Bronchial epithelial cell (primary cell): Measurements from ENCODE around the gene ANXA6. TPM values are rescaled to one million over a fixed set of nuclear protein-coding genes. Genes with fewer than 3 reads are reported as not detected.
A peak's percentile ranks its signal among the peaks of the same experiment; 100 is the strongest.

ENCODE experiments used
- DNase-seq: peaks from one replicate; pipeline ENCODE4 v3.0.0-alpha.2; 2010; ENCODE audit warnings: low read depth
- FAIRE-seq: peaks from 2 replicates; lab custom pipeline; 2011; peaks lifted over from hg19 to GRCh38; lab: Jason Lieb, UNC
- H3K27me3 ChIP-seq: 2 replicates; pipeline ENCODE4 v1.5.1; 2011; ENCODE audit warnings: low read length; ENCODE audit not compliant: control insufficient read depth, insufficient read depth
- H3K36me3 ChIP-seq: 2 replicates; pipeline ENCODE4 v1.5.1; 2011; ENCODE audit warnings: low read length; ENCODE audit not compliant: control insufficient read depth, insufficient read depth
- H3K4me3 ChIP-seq: 2 replicates; pipeline ENCODE4 v1.5.1; 2011; ENCODE audit warnings: mild to moderate bottlenecking, low read depth, low read length, control low read depth
- total RNA-seq: library from RNA; depleted of rRNA; stranded (reverse); fragments of >200 nt; gene quantifications from 2 replicates; pipeline ENCODE4 v1.2.1, GENCODE V29; 2014
- TF ChIP-seq, protein P1 (sequence below): IDR thresholded peaks from 2 replicates; pipeline ENCODE4 v1.5.1; 2011; ENCODE audit warnings: mild to moderate bottlenecking, moderate library complexity, low read length, control low read depth, inconsistent platforms; ENCODE audit not compliant: insufficient read depth, severe bottlenecking

ANXA6 gene
- total RNA-seq, 1 donor from 2014 or later, result 11.3 TPM

GRCh38 chr5:151081431-151082281, 75.9 kb downstream of the ANXA6 start:
- Histone ChIP-seq H3K36me3 (peaks cover 7% of the 10 kb centered on the region), H3K27me3 (no peaks in the 10 kb centered on the region), H3K4me3 (peak overlapping the region; percentile 80)
- TF ChIP-seq, protein P1, sequence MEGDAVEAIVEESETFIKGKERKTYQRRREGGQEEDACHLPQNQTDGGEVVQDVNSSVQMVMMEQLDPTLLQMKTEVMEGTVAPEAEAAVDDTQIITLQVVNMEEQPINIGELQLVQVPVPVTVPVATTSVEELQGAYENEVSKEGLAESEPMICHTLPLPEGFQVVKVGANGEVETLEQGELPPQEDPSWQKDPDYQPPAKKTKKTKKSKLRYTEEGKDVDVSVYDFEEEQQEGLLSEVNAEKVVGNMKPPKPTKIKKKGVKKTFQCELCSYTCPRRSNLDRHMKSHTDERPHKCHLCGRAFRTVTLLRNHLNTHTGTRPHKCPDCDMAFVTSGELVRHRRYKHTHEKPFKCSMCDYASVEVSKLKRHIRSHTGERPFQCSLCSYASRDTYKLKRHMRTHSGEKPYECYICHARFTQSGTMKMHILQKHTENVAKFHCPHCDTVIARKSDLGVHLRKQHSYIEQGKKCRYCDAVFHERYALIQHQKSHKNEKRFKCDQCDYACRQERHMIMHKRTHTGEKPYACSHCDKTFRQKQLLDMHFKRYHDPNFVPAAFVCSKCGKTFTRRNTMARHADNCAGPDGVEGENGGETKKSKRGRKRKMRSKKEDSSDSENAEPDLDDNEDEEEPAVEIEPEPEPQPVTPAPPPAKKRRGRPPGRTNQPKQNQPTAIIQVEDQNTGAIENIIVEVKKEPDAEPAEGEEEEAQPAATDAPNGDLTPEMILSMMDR, result no peak
- no peak for DNase-seq
- FAIRE-seq, result no peak

DNA sequence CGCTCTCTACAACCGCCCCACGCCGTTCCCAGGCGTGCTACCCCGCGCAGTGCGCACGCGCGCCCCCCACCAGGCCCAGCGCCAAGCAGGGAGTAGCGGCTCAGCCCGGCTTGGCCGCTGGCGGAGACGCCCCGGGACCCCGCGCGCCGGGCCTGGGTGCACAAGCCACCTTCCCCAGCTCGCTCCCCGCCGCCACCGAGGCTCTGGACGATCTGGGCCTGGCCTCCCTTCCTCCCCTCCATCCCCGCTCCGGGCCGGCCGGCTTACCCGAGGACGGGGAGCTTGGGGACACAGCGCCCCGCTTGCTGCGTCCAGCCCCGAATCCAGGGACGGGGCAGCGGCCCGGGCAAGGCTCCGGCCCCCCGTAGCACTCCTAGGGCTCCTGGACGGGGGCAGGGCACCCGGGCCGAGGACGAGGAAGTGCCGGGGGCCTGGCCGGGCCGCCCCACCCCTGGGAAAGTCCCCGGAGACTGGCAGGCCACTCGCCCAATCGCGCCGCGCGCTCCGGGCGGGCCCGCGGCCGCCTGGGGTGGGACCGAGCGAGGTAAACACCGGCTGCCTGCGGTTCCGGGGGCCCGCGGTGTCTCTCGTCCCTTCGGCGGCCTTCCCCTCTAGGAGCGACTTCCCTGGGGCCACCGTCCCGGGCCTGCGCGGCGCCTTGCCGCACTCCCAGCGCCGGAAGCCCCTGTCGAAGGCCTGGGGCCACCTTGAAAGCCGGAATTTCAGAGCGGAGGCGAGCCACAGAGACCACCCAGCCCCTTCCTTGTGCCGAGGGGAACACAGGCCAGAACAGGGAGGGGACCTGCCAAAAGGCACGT, 76.8 kb downstream of the ANXA6 start, which contains the start of gene TNIP1:
TSS of gene TNIP1 (minus strand) at position 422 of the 818 bp plus-strand sequence. CDS start 15,939 bp downstream, outside the sequence.
- peak; percentile 75 for DNase-seq

GRCh38 chr5:151079838-151080612, 77.6 kb downstream of the ANXA6 start:
- DNase-seq, result peak; percentile 90
- peak overlapping the region; percentile 80 for H3K4me3 ChIP-seq
- H3K36me3 ChIP-seq, result peaks cover 7% of the 10 kb centered on the region
- H3K27me3 ChIP-seq, result no peaks in the 10 kb centered on the region
- TF ChIP-seq, protein P1, result no peak
- FAIRE-seq, result no peak

More for the DNA sequence above, 76.8 kb downstream of the ANXA6 start, which contains the start of gene TNIP1:
- H3K27me3 ChIP-seq, result no peaks in the 10 kb centered on the region
- H3K36me3 ChIP-seq, result peaks cover 7% of the 10 kb centered on the region
- peak within 1 kb of the TSS; percentile 80 for H3K4me3 ChIP-seq
- no peak for FAIRE-seq
- TF ChIP-seq, protein P1, result no peak

DNA sequence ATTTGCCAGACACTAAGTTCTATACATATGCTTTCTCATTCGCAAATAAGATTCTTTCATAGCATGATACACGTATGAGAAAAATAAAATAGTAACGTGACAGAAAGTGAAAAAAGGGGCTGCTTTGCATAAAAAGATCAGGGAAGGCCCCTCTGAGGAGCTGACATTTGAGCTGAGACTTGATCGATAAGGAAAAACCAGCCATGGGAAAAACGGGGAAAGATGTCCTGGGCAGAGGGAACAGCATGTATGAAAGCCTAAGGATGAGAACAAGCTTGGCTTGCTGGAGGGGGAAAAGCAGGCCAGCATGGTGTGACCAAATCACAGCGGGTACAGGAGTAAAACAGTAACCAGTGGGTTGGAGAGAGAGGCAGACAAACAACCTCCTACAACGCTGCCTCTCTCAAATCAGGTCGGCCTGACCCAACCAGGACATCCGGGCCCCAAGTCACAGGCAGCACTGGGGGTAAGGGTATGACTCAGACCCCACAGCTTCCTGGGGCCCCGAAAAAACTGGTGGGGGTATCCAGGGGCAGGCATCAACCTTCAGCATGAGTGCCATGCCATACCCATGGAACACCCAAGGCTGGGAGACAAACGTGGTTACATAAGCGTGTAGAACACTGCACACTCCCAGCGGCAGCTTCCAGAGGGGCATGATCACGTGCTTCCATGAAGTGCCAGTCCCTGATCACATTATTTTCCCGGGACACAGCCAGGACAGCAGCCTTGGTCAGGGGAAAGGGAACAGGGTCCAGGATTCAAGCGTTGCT, 78.9 kb downstream of the ANXA6 start:
- H3K4me3 ChIP-seq, result no peak overlapping the region
- DNase-seq (no peak), FAIRE-seq (no peak)

More for the DNA sequence above, 78.9 kb downstream of the ANXA6 start:
- Histone ChIP-seq H3K27me3 (no peaks in the 10 kb centered on the region), H3K36me3 (peaks cover 7% of the 10 kb centered on the region)
- TF ChIP-seq, protein P1, result no peak
